Measurements from ENCODE around the gene TMED3.
"Not testable (repeated sequence)": the region's sequence is repeated elsewhere in the genome, so short reads cannot be mapped to it uniquely, and the experiment has no call there.

The TMED3 gene

DNA sequence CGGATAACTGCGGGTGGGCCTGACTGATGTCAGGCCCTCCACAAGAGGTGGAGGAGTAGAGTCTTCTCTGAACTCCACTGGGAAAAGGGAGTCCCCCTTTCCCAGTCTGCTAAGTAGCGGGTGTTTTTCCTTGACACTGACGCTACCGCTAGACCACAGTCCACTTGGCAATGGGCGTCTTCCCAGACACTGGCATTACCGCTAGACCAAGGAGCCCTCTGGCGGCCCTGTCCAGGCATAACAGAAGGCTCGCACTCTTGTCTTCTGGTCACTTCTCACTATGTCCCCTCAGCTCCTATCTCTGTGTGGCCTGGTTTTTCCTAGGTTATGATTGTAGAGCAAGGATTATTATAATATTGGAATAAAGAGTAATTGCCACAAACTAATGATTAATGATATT is 9.1 kb downstream of the TMED3 start:
- not testable (repeated sequence) for DNase-seq

DNA sequence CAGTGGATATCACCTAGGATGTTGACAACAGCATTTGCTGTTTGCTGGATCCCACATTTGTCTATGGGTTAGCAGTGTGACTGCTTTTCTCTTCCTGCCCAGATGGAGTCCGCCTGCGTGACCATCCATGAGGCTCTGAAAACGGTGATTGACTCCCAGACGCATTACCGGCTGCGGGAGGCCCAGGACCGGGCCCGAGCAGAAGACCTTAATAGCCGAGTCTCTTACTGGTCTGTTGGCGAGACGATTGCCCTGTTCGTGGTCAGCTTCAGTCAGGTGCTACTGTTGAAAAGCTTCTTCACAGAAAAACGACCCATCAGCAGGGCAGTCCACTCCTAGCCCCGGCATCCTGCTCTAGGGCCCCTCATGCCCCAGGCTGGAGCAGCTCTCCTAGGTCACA is 11.0 kb downstream of the TMED3 start:
- DNase-seq: no peak

DNA sequence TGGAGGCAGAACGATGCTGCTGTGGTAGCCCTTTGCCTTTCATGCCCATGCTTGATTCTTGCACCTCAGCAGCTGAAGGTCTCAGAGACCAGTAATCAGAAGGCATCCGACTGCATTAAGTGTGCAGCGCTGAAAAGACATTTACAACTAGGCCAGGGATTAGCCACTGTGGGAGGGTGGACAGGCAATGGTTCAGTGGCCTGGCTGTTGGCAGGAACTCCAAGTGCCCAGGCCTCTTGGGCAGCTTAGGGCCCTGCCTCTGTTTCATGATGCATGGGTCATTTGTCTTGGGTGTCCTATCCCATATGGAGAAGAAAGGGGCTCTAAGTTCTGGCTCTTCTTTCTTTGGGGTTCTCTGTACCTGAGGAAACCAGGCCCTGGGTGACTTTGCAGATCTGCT is 11.4 kb downstream of the TMED3 start:
- DNase-seq: no peak

DNA sequence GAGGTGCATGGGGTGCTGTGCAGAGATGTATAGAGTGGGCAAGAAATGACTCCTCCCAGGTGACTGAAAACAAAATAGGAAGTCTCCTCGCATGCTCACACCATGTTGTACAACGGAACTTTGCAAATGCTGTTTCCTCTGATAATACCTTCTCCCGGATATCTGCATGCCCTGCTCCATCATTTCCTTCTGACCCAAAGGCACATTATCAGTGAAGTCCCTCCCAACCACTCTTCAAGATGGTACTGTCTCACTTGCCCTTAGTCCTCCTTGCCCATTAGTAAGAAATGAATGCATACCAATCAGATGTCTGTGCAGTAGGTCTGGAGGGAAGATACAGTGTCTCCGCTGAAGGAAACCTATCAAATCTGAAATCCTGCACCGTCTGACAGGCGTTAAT is 12.0 kb downstream of the TMED3 start:
- DNase-seq: no peak

DNA sequence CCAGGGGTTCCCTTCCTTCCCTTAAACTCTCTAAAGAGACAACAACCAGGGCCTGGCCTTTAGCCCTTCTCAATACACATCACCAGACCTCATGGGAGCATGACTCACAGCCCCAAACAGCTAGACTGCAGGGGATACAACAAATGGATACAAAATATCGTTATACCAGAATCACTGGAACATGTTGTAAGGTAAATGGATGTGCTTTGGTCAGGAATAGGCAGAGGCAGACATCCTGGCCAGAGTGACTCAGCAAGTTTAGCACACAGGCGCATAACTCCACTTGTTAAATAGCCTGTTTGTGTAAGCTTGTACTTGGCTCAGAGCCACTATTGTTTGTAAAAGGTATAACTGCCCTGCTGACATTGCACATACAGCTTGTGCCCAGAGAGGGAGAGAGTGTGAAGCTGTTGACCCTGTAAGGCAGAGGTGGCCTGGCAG is 18.3 kb downstream of the TMED3 start:
- DNase-seq: no peak

DNA sequence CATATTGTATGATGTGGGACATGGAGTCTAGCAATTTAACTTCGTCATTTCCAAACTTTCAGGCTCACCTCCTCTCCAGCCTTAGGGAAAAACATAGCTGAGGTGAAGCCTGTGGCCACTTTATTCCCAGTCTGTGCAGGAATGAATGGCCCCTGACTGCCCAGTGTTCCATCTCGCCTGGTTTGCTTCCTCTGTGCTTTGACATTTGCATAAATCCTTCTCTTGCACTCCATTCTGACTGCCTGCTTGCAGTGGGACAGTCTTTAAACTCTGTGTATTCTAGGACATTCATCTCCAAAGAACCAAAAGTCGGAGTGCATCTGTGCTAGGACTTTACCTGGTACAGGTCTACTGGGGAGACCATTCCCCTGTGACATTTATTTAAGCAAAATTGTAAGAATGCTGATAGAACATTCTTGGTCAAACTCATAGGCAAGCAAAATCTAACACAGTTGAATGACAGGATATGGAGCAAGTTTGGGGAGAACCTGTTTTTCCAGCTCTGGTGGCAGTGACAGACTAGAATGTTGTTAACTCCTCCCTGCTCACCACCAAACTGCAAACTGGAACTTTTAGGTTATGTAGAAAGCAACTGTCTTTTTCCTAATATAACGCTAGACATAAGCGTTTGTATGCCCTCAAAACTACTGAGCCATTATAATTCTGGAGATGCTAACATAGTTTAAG is 22.1 kb downstream of the TMED3 start:
- DNase-seq: no peak

DNA sequence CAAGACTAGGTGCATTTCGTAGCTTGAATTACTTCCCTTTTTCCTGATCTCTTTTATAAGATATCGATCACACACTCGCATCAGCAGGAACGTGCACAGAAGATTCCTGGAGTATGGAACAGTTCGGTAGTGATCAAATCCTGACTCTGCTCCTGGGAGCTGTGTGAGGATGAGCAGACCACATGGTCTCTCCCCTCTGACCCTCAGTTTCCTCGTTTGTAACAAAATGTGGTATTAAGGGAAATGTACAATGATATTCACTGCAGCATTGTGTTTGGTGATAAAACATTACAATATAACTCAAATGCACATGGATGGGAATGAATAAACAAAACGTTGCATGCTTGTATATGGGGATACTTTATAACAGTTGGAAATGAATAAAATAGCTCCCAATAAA is 26.7 kb downstream of the TMED3 start:
- no peak for DNase-seq

DNA sequence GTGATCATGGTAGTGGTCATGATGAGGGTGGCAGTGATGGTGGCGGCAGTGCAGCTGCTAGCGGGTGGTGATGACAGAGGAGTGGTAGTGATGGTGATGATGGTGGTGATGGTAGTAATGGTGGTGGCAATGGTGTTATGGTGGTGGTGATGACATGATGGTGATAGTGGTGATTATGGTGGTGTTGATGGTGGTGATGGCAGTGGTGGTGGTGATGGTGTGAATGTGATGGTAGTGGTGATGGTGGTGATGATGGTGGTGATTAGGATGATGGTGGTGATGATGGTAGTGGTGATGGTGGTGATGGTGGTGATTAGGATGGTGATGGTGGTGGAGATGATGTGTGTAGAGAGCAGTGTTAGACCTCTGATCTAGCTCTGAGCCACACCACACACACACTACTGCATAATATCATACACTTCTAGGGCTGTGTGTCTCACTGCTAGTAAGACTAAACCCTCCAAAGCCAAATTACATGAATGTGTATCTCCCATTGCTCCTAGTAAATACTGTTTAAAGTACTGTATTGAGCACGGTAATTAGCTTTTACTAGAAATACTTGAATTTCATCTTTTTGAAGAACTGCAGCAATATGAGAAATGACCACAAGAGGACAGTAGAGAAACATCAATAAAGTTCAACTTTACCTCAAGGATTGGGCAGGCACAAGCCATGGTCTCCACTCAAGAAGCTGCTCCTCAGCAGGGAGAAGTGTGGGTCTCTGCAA is 28.8 kb downstream of the TMED3 start:
- DNase-seq: no peak

DNA sequence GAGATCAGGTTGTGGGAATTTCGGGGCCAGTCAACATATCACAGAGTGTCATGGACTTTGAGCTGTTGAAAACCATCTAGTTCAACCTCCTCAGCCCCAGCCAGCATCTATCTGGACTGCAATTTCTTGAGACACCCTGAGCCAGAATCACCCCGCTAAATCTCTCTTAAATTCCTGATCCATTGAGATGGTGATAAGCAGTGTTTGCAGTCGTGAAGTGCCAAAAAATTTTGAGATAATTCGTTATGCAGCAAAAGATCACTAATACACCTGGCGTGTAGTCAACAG is 29.3 kb downstream of the TMED3 start:
- DNase-seq: no peak

DNA sequence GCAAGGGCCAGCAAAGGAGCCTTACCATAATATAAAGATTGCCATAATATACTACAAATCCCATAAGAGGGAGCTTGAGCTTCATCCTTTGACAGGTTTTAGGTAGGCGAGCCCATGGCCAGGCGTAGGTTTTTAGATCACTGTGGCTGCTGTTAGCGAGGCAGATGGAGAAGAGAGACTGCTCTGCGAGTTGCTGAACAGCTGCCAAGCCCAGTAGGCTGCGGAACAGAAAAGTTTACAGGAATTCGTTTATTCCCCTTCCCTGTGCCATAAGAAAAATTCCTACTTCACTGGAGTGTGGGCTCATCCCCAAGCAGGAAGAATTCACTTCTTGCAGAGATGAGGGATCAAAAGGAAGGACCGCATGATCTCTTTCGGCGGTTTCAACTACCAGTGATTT is 30.5 kb downstream of the TMED3 start:
- no peak for DNase-seq

DNA sequence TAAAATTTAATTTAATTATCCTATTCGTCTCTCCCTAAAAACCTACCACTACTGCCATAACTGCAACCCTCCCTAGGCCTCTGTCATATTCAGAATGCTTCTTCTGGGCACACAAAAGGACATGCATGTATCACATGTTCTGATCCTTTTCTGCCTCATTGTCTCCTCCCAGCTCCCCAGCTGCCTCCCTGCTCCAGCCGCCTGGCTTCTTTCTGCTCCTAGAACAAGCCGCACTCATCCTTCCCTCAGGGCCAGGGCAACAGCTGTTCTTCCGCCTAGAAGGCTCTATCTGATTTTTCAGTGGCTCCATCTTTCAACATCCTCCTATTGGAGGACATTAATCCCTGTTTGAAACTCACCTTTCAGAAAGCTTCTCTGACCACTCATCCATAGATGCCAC is 38.6 kb downstream of the TMED3 start:
- no peak for DNase-seq

DNA sequence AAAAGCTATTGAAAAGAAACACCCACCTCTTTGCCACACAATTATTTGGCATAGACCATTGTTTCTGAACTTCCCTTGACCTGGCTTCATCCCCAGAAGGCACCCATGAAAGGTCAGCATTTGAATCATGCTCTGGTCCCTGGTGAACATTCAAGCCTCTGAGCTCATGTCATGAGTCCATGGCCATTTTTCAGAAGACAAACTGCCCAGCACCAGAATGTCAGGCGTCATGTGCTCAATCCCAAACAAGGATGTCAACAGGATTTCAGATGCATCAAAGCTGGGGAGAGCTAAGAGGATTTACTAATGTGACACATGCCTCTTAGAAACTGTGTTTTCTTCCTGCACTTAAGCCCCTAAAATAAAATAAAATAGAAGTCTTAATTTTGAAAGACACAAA is 41.3 kb downstream of the TMED3 start:
- DNase-seq: no peak

DNA sequence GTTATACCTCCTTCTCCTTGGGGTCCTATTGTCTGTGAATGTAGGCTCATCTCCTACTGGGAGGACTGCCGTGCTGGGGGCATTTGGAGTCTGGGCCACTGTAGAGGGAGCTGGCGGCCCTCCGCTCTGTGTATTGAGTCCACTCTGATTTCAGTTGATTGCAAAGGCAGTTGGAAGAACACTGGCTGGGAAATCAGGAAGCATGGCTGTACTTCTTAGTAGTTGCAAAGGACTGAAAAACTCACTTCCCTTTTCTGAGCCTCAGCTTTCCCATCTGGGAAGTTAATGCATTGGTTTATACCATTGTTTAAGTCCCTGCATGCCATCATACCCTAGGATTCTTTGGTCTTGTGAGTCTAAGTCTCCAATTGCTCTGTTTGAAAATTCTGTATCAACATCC is 46.7 kb downstream of the TMED3 start:
- no peak for DNase-seq

DNA sequence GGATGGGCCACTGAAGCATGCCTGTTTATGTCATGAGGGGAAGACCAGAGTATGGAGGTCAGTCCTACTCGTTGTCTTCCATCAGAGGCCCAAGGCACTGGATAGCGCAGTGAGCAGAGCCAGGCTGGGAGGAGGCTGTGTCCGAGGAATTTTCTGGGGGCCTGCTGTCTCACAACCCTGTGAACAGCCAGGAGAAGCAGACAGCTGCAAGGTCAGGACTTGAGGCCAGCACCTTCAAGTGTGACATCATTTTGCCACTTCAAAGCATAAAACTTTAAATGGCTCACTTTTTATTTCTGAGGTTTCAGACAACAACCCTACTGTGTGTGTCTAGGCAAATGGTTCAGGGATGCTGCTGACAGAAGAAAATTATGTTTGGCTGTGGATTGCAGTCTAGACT is 47.2 kb downstream of the TMED3 start:
- DNase-seq: no peak

DNA sequence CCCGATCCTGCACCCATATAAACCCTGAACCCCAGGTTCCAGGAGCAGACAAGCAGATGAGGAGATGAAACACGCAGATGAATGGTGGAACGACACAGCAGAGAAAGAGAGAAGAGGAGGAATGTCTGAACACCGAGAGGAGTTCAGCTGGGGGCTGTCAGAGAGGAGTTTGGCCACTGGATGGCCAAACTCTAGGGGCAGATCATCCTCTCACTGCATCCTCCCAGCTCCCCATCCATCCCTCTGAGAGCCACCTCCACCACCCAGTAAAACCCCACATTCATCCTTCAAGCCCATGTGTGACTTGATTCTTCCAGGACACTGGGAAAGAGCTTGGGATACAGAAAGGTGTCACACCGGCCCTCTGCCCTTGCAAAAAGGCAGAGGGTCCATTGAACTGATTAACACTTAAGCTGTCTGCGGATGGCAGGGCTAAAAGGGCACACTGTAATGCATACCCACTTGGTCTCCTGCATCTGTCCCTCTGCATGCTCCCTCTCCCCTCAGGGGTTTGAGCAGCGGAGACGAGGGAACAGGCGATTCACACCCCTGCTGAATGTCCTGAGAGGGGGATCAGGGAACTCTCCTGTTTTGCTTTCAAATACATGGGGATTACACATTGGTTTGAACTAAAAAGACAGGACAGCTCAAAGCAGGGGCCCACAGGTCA is 53.8 kb downstream of the TMED3 start:
- no peak for DNase-seq

DNA sequence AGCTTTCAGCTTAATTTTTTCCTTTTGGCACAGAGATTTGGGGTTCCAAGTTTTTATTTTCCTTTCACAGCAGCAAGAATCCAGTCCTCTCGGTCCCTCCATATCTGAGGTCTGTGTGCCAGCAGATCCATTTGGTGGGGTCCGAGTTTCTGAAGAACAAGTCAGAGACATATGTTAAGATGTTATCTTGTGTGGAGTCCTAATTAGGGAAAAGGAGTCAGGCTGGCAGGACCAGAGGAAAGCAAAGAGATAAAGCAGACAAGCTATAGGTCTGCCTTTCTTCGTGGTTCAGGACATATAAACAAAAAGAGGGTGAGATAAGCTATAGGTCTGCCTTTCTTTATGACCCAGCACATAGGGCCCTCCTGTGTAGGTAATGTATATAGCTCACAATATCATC is 54.9 kb downstream of the TMED3 start:
- no peak for DNase-seq

DNA sequence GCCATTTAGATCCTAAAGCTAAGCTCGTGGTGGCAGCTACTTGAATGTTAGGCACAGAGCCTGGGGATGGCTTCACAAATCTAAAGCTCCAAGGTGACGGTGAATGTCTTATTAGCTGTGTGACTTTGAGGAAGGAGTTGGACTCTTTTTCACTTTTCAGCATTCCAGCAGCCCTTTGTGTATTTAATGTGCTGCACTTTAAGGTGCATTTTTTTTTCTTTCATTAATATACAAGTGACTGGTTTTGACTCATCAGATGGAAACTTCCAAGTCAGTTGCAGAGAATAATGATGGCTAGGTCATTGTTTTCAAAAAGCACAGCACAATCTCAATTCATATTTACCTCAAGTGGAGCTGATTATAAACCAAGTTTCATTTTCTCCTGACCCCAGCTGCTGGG is 55.8 kb downstream of the TMED3 start:
- DNase-seq: no peak

DNA sequence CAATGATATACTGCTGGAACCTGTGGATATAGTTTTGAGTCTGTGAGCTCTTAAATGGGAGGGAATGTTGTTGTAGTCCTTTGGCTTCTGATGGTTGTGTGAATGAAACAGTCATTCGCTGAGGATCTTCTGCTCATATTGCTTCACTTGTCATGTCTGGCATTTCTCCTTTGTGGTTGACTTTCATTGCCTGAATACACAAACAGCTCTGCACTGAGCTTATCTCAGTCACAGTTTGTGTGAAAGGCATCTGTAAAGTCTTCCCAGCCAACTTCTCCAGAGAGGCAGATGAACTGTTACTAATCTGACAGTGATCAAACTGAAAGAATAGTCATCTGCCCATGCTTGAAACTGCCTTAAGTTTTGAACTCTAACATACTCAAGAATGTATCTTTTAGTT is 59.8 kb downstream of the TMED3 start:
- no peak for DNase-seq

DNA sequence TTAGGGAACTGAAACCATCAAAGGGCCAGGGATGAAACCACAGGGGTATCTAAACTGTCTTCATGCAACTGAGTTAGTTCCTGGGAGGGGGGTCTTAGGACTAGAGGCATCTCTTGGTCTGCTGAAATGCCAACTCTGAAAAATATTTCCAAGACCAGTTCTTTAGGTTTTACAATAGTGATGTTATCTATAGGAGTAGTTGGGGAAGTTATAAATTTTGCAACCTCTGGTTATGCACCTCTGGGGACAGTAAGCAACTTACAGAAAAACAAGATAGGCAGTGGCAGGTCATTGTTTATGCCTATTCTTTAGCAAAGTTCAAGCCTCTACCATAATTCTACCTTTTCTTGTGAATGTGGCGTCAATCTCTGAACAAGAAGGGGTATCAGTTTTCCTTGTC is 60.7 kb downstream of the TMED3 start:
- no peak for DNase-seq

DNA sequence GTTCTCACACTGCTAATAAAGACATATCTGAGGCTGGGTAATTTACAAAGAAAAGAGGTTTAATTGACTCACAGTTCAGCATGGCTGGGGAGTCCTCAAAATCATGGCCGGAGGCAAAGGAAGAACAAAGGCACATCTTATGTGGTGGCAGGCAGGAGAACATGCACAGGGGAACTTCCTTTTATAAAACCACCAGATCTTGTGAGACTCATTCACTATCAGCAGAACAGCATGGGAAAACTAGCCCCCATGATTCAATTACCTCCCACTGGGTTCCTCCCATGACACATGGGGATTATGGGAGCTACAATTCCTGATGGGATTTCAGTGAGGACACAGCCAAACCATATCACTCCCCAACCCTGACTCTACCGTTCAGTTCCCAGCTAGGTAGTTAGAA is 61.5 kb downstream of the TMED3 start:
- DNase-seq: no peak
